ENCODE results near the gene ALB. TPM values are rescaled to one million over a fixed set of nuclear protein-coding genes. Genes with fewer than 3 reads are reported as not detected.

Gene ALB
- total and polyA plus RNA-seq, 2 experiments from 2014 or later = not detected

- no peak overlapping the region for H3K9ac ChIP-seq
- H3K36me3 ChIP-seq (ENCODE audit: low read depth) = no peaks in the 10 kb centered on the region
- peaks cover 5% of the 10 kb centered on the region; the same call in 1 of the 2 replicates for H3K27me3 ChIP-seq (replicated peaks; ENCODE audit: insufficient read depth)
- no peaks in the 10 kb centered on the region for H4K20me1 ChIP-seq (ENCODE audit: insufficient read depth)
- TF ChIP-seq EZH2phosphoT487 (IDR thresholded peaks at IDR 0.05; ENCODE audit: insufficient read depth, low read depth) (no peak), EZH2 (IDR thresholded peaks at IDR 0.05; ENCODE audit: insufficient read depth, poor library complexity, severe bottlenecking) (no peak)
- 66 to 69% methylated on average over 4 of the region's 4 CpGs for WGBS, 2 experiments (ENCODE audit: low coverage in 1 of 2, low lambda C conversion rate in 2 of 2, missing lambda C conversion rate in 2 of 2)
- no peak overlapping the region for H3K27ac ChIP-seq
- H3K4me1 ChIP-seq (ENCODE audit: insufficient read depth) = no peaks in the 10 kb centered on the region
- H3K9me2 ChIP-seq (ENCODE audit: insufficient read depth) = no peaks in the 10 kb centered on the region
- in situ Hi-C loops (cut with MboI) = no loop called here
- H3F3A ChIP-seq (ENCODE audit: insufficient read depth) = no peaks in the 10 kb centered on the region
- H3K4me3 ChIP-seq = no peak overlapping the region
- DNase-seq = no peak
- H3K79me2 ChIP-seq (ENCODE audit: insufficient read depth) = no peaks in the 10 kb centered on the region
- no peak overlapping the region for H3K4me2 ChIP-seq (ENCODE audit: unreplicated experiment)
- no peak overlapping the region for H2AFZ ChIP-seq
- H3K9me3 ChIP-seq (ENCODE audit: low read depth) = no peaks in the 10 kb centered on the region
These were observed 27.1 kb upstream of the ALB start for GRCh38 chr4:73376976-73377375.

GRCh38 chr4:73378887-73379286 is 25.2 kb upstream of the ALB start:
- no peak for DNase-seq
- H3K27ac ChIP-seq = no peak overlapping the region
- H4K20me1 ChIP-seq (ENCODE audit: insufficient read depth) = no peaks in the 10 kb centered on the region
- no peak overlapping the region for H2AFZ ChIP-seq
- WGBS, 2 experiments (ENCODE audit: low coverage in 1 of 2, low lambda C conversion rate in 2 of 2, missing lambda C conversion rate in 2 of 2) = 57 to 61% methylated on average over 5 of the region's 5 CpGs
- TF ChIP-seq EZH2 (IDR thresholded peaks at IDR 0.05; ENCODE audit: insufficient read depth, poor library complexity, severe bottlenecking) (no peak), EZH2phosphoT487 (IDR thresholded peaks at IDR 0.05; ENCODE audit: insufficient read depth, low read depth) (no peak)
- no peak overlapping the region for H3K4me3 ChIP-seq
- no peaks in the 10 kb centered on the region for H3K36me3 ChIP-seq (ENCODE audit: low read depth)
- H3K9me2 ChIP-seq (ENCODE audit: insufficient read depth) = no peaks in the 10 kb centered on the region
- no peaks in the 10 kb centered on the region for H3F3A ChIP-seq (ENCODE audit: insufficient read depth)
- no peak overlapping the region for H3K9ac ChIP-seq
- in situ Hi-C loops (cut with MboI) = no loop called here
- H3K79me2 ChIP-seq (ENCODE audit: insufficient read depth) = no peaks in the 10 kb centered on the region
- no peaks in the 10 kb centered on the region for H3K4me1 ChIP-seq (ENCODE audit: insufficient read depth)
- peaks cover 3% of the 10 kb centered on the region; the same call in 1 of the 2 replicates for H3K27me3 ChIP-seq (replicated peaks; ENCODE audit: insufficient read depth)
- H3K9me3 ChIP-seq (ENCODE audit: low read depth) = no peaks in the 10 kb centered on the region
- no peak overlapping the region for H3K4me2 ChIP-seq (ENCODE audit: unreplicated experiment)

- TF ChIP-seq EZH2 (IDR thresholded peaks at IDR 0.05; ENCODE audit: insufficient read depth, poor library complexity, severe bottlenecking) = no peak
- TF ChIP-seq EZH2phosphoT487 (IDR thresholded peaks at IDR 0.05; ENCODE audit: insufficient read depth, low read depth) = no peak
- Histone ChIP-seq H3K4me1 (ENCODE audit: insufficient read depth) (no peaks in the 10 kb centered on the region), H3F3A (ENCODE audit: insufficient read depth) (no peaks in the 10 kb centered on the region), H2AFZ (no peak overlapping the region), H3K4me2 (ENCODE audit: unreplicated experiment) (no peak overlapping the region), H3K27ac (no peak overlapping the region), H3K27me3 (replicated peaks; ENCODE audit: insufficient read depth) (no peaks in the 10 kb centered on the region; the same call in 1 of the 2 replicates), H3K9me3 (ENCODE audit: low read depth) (no peaks in the 10 kb centered on the region), H3K36me3 (ENCODE audit: low read depth) (no peaks in the 10 kb centered on the region), H3K4me3 (no peak overlapping the region), H3K9ac (no peak overlapping the region), H3K79me2 (ENCODE audit: insufficient read depth) (no peaks in the 10 kb centered on the region), H4K20me1 (ENCODE audit: insufficient read depth) (no peaks in the 10 kb centered on the region), H3K9me2 (ENCODE audit: insufficient read depth) (no peaks in the 10 kb centered on the region)
- in situ Hi-C loops (cut with MboI) = no loop called here
- no peak for DNase-seq
These were observed 24.1 kb upstream of the ALB start for GRCh38 chr4:73379946-73380345.

GRCh38 chr4:73381214-73381613 is 22.9 kb upstream of the ALB start:
- H3K9me3 ChIP-seq (ENCODE audit: low read depth) = no peaks in the 10 kb centered on the region
- H3K79me2 ChIP-seq (ENCODE audit: insufficient read depth) = no peaks in the 10 kb centered on the region
- 5 to 7% methylated on average over 1 of the region's 1 CpG for WGBS, 2 experiments (ENCODE audit: low coverage in 1 of 2, low lambda C conversion rate in 2 of 2, missing lambda C conversion rate in 2 of 2)
- no peak overlapping the region for H2AFZ ChIP-seq
- H3F3A ChIP-seq (ENCODE audit: insufficient read depth) = no peaks in the 10 kb centered on the region
- H4K20me1 ChIP-seq (ENCODE audit: insufficient read depth) = no peaks in the 10 kb centered on the region
- TF ChIP-seq EZH2phosphoT487 (IDR thresholded peaks at IDR 0.05; ENCODE audit: insufficient read depth, low read depth) = no peak
- DNase-seq = no peak
- in situ Hi-C loops (cut with MboI) = no loop called here
- H3K27me3 ChIP-seq (replicated peaks; ENCODE audit: insufficient read depth) = no peaks in the 10 kb centered on the region; the same call in 1 of the 2 replicates
- H3K9me2 ChIP-seq (ENCODE audit: insufficient read depth) = no peaks in the 10 kb centered on the region
- no peaks in the 10 kb centered on the region for H3K36me3 ChIP-seq (ENCODE audit: low read depth)
- no peak overlapping the region for H3K4me3 ChIP-seq
- no peak overlapping the region for H3K27ac ChIP-seq
- H3K4me1 ChIP-seq (ENCODE audit: insufficient read depth) = no peaks in the 10 kb centered on the region
- no peak overlapping the region for H3K9ac ChIP-seq
- no peak overlapping the region for H3K4me2 ChIP-seq (ENCODE audit: unreplicated experiment)

- in situ Hi-C loops (cut with MboI) = no loop called here
- no peaks in the 10 kb centered on the region for H3F3A ChIP-seq (ENCODE audit: insufficient read depth)
- no peaks in the 10 kb centered on the region for H3K9me3 ChIP-seq (ENCODE audit: low read depth)
- no peaks in the 10 kb centered on the region for H3K4me1 ChIP-seq (ENCODE audit: insufficient read depth)
- 25% methylated on average over 3 of the region's 3 CpGs for WGBS, 2 experiments (ENCODE audit: low coverage in 1 of 2, low lambda C conversion rate in 2 of 2, missing lambda C conversion rate in 2 of 2)
- no peak for DNase-seq
- no peak overlapping the region for H3K4me3 ChIP-seq
- H3K27me3 ChIP-seq (replicated peaks; ENCODE audit: insufficient read depth) = no peaks in the 10 kb centered on the region; the same call in 1 of the 2 replicates
- H3K9me2 ChIP-seq (ENCODE audit: insufficient read depth) = no peaks in the 10 kb centered on the region
- H3K36me3 ChIP-seq (ENCODE audit: low read depth) = no peaks in the 10 kb centered on the region
- H2AFZ ChIP-seq = no peak overlapping the region
- H3K4me2 ChIP-seq (ENCODE audit: unreplicated experiment) = no peak overlapping the region
- H4K20me1 ChIP-seq (ENCODE audit: insufficient read depth) = no peaks in the 10 kb centered on the region
- H3K79me2 ChIP-seq (ENCODE audit: insufficient read depth) = no peaks in the 10 kb centered on the region
- no peak overlapping the region for H3K9ac ChIP-seq
- TF ChIP-seq EZH2 (IDR thresholded peaks at IDR 0.05; ENCODE audit: insufficient read depth, poor library complexity, severe bottlenecking) = no peak
- no peak for TF ChIP-seq EZH2phosphoT487 (IDR thresholded peaks at IDR 0.05; ENCODE audit: insufficient read depth, low read depth)
- H3K27ac ChIP-seq = no peak overlapping the region
These were observed 20.6 kb upstream of the ALB start for GRCh38 chr4:73383452-73383851.
